ENCODE data around the gene BRD1. TPM values are rescaled to one million over a fixed set of nuclear protein-coding genes. Genes with fewer than 3 reads are reported as not detected.
"Not testable (repeated sequence)": the region's sequence is repeated elsewhere in the genome, so short reads cannot be mapped to it uniquely, and the experiment has no call there.

Gene BRD1
- total RNA-seq, 4 donors from 2014 or later = 15.6 to 25.2 (median 18.1) TPM

GRCh38 chr22:49824936-49825335, 2.7 kb downstream of the BRD1 start:
- DNase-seq (no peak), ATAC-seq (no peak)
- H3K36me3 ChIP-seq = peaks cover 3 to 31% of the 10 kb centered on the region in 2 donors
- no peaks in the 10 kb centered on the region for H3K9me3 ChIP-seq
- in situ Hi-C loops (cut with MboI; ENCODE audit: low sequenced_read_pairs in 4 of 4) = no loop called here
- peaks cover 29 to 54% of the 10 kb centered on the region in 2 donors for H3K4me1 ChIP-seq
- no peak overlapping the region for H3K27ac ChIP-seq
- H3K4me3 ChIP-seq = peak overlapping the region in 2 of 4 donors; percentile 62 to 70
- TF ChIP-seq POLR2A (IDR thresholded peaks at IDR 0.05) = no peak
- TF ChIP-seq, protein P1, sequence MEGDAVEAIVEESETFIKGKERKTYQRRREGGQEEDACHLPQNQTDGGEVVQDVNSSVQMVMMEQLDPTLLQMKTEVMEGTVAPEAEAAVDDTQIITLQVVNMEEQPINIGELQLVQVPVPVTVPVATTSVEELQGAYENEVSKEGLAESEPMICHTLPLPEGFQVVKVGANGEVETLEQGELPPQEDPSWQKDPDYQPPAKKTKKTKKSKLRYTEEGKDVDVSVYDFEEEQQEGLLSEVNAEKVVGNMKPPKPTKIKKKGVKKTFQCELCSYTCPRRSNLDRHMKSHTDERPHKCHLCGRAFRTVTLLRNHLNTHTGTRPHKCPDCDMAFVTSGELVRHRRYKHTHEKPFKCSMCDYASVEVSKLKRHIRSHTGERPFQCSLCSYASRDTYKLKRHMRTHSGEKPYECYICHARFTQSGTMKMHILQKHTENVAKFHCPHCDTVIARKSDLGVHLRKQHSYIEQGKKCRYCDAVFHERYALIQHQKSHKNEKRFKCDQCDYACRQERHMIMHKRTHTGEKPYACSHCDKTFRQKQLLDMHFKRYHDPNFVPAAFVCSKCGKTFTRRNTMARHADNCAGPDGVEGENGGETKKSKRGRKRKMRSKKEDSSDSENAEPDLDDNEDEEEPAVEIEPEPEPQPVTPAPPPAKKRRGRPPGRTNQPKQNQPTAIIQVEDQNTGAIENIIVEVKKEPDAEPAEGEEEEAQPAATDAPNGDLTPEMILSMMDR (IDR thresholded peaks at IDR 0.05 in 4 of 5, conservative IDR thresholded peaks at IDR 0.05 in 1 of 5) = no peak
- intact Hi-C loops (cut with DNase I; ENCODE audit: low total_unique reads) = loop anchor here (5.0 kb wide), 1 partner anchor 33 kb away; no protein-coding TSS in a partner anchor
- no peaks in the 10 kb centered on the region for H3K27me3 ChIP-seq

GRCh38 chr22:49824185-49824925, 3.3 kb downstream of the BRD1 start:
- peaks cover 3 to 31% of the 10 kb centered on the region in 2 donors for H3K36me3 ChIP-seq
- no peak for ATAC-seq
- H3K27ac ChIP-seq = no peak overlapping the region
- H3K4me1 ChIP-seq = peaks cover 29 to 54% of the 10 kb centered on the region in 2 donors
- H3K4me3 ChIP-seq = no peak overlapping the region
- TF ChIP-seq, protein P1 (IDR thresholded peaks at IDR 0.05 in 4 of 5, conservative IDR thresholded peaks at IDR 0.05 in 1 of 5) = no peak
- no peak for TF ChIP-seq POLR2A (IDR thresholded peaks at IDR 0.05)
- H3K9me3 ChIP-seq = no peaks in the 10 kb centered on the region
- intact Hi-C loops (cut with DNase I; ENCODE audit: low total_unique reads) (no loop called here), in situ Hi-C loops (cut with MboI; ENCODE audit: low sequenced_read_pairs in 4 of 4) (no loop called here)
- no peaks in the 10 kb centered on the region for H3K27me3 ChIP-seq
- no peak for DNase-seq

DNA sequence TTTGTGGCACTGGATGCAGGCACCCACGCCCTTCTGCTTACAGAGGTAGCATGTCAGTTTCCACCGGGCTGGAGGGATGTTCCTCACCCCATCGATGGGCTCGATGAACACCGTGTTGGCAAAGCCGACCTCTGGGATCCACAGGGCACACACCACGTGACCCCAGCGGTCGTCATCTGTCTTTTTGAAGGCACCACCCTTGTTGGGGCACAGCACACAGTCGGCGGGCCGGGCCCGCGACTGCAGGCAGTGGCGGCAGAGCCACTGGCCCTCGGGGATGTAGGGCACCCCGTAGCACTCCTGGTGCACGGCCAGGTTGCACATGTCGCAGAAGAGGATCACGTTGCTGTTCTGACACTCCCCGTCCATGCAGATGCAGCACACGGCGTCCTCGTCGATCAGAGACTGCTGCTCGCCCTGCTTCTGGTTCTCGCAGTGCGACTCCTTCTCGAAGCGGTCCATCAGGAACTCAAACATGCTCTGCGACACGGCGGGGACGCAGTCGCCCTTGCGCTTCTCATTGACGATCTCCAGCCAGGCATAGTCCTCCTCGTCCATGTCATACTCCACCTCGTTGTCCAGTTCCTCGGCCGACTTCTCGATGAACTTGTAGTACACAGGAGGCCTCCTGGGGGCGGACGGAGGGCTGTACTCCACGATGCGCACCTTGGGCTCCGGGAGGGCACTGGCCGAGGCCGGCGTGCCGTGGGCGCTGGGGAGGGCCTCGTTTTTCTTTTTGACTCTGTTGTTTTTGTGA, 4.2 kb downstream of the BRD1 start:
- intact Hi-C loops (cut with DNase I; ENCODE audit: low total_unique reads) (no loop called here), in situ Hi-C loops (cut with MboI; ENCODE audit: low sequenced_read_pairs in 4 of 4) (no loop called here)
- peaks cover 3 to 36% of the 10 kb centered on the region in 2 donors for H3K36me3 ChIP-seq
- H3K9me3 ChIP-seq = no peaks in the 10 kb centered on the region
- no peaks in the 10 kb centered on the region for H3K27me3 ChIP-seq
- no peak for DNase-seq
- no peak for ATAC-seq
- H3K4me1 ChIP-seq = peaks cover 29 to 54% of the 10 kb centered on the region in 2 donors
- no peak overlapping the region for H3K4me3 ChIP-seq
- no peak overlapping the region for H3K27ac ChIP-seq
- no peak for TF ChIP-seq POLR2A (IDR thresholded peaks at IDR 0.05)
- TF ChIP-seq, protein P1 (IDR thresholded peaks at IDR 0.05 in 4 of 5, conservative IDR thresholded peaks at IDR 0.05 in 1 of 5) = no peak

DNA sequence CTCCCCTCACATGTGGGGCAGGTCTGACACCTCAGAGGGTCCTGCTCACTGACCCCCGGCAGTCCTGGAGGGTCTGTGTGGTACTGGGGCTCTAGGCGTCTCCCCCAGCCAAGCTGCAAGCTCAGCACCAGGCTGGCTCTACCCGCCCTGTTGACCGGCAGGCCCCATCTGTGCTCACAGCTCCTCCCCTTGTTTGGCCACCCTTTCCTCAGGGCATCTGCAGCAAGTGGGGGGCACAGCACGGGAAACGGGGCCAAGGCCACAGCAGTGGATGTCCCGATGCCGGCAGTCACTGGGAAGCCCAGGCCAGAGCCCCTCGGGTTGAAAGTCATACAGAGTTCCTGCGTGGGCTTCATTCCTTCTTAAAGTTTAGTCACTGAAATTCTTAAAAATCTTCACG, 5.9 kb downstream of the BRD1 start:
- in situ Hi-C loops (cut with MboI; ENCODE audit: low sequenced_read_pairs in 4 of 4); intact Hi-C loops (cut with DNase I; ENCODE audit: low total_unique reads); H3K9me3 ChIP-seq; DNase-seq; H3K27me3 ChIP-seq; ATAC-seq; H3K4me3 ChIP-seq: not testable (repeated sequence)
- peaks cover 29 to 54% of the 10 kb centered on the region in 2 donors for H3K4me1 ChIP-seq
- peak overlapping the region in 1 of 4 donors; percentile 5 for H3K27ac ChIP-seq
- peaks cover 3 to 53% of the 10 kb centered on the region in 2 donors for H3K36me3 ChIP-seq

DNA sequence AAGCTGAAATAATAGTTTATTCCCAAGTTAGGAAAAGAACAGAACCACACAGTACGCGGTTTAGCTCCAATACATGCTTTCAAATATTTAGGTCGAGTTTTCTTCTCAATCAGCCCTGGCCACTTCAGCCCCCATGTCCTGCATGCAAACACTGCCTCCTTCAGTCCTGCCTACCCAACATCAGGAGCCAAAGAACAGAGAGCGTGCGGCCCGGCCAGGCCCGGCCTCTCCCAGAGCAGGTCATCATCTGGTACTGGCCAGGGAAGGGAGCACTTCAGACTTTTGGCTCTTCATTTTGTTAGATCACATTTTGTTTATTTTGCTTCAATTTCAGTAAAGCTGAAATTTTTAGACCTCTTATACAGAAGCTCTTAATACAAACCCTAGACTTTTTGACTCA, 6.7 kb downstream of the BRD1 start:
- Histone ChIP-seq H3K9me3 (no peaks in the 10 kb centered on the region), H3K4me1 (peaks cover 31 to 53% of the 10 kb centered on the region in 2 donors), H3K4me3 (no peak overlapping the region), H3K36me3 (peaks cover 3 to 53% of the 10 kb centered on the region in 2 donors), H3K27me3 (no peaks in the 10 kb centered on the region), H3K27ac (peak overlapping the region in 1 of 4 donors; percentile 5)
- in situ Hi-C loops (cut with MboI; ENCODE audit: low sequenced_read_pairs in 4 of 4) (no loop called here), intact Hi-C loops (cut with DNase I; ENCODE audit: low total_unique reads) (no loop called here)
- TF ChIP-seq, protein P1 (IDR thresholded peaks at IDR 0.05 in 4 of 5, conservative IDR thresholded peaks at IDR 0.05 in 1 of 5) = no peak
- ATAC-seq (peak in 1 of 2 donors; percentile 37), DNase-seq (no peak)

Data from gastrocnemius medialis (tissue), 4 donors.